Myocyte (in vitro differentiated cells): Measurements from ENCODE around the gene TRPV5. TPM values are rescaled to one million over a fixed set of nuclear protein-coding genes. Genes with fewer than 3 reads are reported as not detected.
"Not testable (repeated sequence)": the region's sequence is repeated elsewhere in the genome, so short reads cannot be mapped to it uniquely, and the experiment has no call there.

Source experiments
- DNase-seq: peaks from one replicate; pipeline ENCODE4 v3.0.0-alpha.2; 2012; ENCODE audit warnings: low read depth
- polyA plus RNA-seq: library from polyadenylated mRNA; unstranded; fragments of >200 nt; gene quantifications from one replicate; pipeline ENCODE4 v1.2.1, GENCODE V29; 2012; ENCODE audit warnings: missing spikeins
- total RNA-seq: library from RNA; depleted of rRNA; stranded (reverse); fragments of >200 nt; gene quantifications from 2 replicates; pipeline ENCODE4 v1.2.3, GENCODE V29; 2014

The TRPV5 gene
- total RNA-seq, result not detected in 2 replicates
- polyA plus RNA-seq, result not detected

DNA sequence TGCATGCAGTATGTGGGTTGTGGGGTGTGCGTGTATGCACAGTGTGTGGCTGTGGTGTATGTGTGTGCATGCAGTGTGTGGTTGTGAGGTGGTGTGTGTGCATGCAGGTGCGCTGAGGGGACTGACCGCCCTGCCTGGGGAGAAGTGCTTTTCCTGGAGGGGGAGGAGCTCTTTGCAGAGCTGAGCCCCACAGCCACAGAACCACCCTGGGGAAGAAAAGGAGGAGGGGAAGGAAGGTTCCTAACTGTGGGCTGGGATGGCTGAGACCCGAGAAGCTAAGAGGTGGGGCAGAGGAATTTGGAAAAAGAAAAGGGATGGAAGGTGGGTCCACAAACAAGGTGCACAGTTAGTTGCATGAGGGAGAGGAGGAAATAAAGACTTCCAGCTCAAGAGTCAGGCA lies at the start of gene TRPV5:
Gene TRPV5, minus strand, starts transcription at position 123 of the 400 bp plus-strand sequence. CDS start 287 bp downstream, outside the sequence.
- DNase-seq, result no peak

GRCh38 chr7:142978402-142978801 lies 44.9 kb upstream of the TRPV5 start:
- DNase-seq, result not testable (repeated sequence)

- DNase-seq, result no peak
These were observed 41.1 kb upstream of the TRPV5 start for GRCh38 chr7:142974626-142975025.

- no peak for DNase-seq
These were observed 35.6 kb upstream of the TRPV5 start for GRCh38 chr7:142969183-142969582.

DNA sequence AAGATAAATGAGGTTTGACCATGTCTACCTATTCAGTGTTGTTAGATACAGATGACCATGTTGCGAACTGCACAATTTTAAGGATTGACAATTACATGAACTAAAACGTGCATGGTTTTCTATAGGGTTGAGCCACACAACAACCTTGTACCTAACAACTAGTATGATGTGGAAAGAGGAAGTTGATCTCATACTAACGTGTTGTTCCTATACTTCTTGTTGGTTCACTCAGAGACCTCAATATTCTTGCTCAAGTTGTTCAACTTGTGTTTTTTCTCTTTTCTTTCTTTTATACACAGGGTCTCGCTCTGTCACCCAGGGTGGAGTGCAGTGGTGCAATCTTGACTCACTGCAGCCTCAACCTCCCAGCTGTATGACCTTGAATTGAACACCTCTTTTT lies 34.7 kb upstream of the TRPV5 start:
- no peak for DNase-seq

DNA sequence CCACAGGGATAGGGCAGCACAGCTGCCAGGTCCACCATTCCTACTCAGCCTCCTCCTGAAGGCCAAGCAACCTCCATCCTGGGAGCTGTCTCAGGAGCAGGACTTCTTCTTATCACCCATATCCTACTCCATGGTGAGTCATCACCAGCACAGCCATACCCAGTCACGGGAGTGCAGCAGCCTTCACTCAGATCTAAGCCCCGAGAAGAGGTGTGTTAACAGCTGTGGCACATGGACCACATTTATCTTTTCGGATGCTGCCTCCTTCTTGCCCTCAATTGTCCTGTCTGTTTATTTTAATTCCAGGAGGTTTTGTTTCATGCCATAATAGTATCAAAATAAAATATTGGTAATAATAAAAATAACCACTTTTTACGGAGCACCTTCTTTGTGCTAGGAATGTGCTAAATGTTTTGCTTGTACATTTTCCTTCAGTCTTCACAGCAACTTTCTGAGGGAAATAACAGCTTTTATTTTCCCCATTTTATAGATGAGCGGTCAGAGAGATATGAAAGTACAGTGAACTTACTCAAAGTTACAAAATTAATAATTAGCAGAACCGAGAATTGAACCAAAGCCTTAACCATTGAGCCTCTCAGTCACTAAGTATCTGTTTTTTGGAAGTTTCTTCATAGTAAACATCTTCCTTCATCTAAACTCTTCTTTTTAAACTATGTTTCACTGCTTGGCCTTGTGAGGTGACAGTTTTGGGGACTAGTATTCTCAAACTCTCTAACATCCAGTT lies 31.1 kb upstream of the TRPV5 start:
- peak; percentile 5 for DNase-seq

GRCh38 chr7:142963993-142964392 lies 30.4 kb upstream of the TRPV5 start:
- DNase-seq, result no peak

GRCh38 chr7:142962991-142963390 lies 29.4 kb upstream of the TRPV5 start:
- no peak for DNase-seq

DNA sequence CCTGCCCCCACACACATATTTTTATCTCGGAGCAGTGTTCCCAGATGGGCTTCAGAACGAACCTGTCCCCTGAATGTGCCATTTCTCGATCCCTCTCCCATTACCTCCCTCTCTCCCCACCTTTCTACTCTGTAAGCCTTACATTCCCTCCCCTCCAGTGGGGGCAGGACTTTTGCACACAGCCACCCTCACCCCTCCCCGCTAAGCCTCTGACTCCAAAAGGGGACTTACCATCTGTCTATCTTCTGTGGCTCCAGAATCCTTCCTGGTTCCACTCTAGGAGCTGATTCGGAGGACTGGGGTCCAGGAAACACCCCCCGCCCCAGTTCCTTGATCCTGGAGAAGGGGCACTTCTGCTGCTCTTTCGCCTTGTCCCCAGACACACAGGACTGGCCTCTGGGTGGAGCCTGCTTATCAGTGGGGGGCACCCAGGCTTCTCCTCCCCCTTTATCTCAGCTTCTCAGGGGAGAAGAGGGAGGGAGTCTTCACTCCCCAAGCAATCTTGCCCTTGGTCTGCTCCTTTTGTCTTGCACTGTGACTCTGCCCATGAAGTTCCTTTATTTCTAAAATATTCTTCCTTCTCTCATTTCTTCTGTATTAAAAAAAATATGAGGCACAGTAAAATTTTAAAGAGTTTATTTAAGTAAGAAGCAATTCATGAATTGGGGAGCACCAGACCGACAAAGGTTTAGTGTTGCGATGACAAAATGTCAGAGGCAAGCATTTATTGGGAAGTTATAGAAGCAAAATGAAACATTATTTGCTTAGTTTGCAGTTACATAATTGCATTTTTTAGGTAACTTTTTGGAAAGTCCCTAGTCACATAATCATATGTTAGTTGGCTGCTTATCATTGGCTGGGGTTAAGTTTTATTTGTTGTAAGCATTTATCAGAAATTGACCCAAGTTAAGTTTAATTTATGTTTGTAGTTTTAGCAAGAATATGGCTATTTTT lies 28.7 kb upstream of the TRPV5 start, which contains the start of gene KEL:
Gene KEL, minus strand, starts transcription at position 391 of the 954 bp plus-strand sequence. Its CDS starts 157 bp downstream, at position 234.
- no peak for DNase-seq

DNA sequence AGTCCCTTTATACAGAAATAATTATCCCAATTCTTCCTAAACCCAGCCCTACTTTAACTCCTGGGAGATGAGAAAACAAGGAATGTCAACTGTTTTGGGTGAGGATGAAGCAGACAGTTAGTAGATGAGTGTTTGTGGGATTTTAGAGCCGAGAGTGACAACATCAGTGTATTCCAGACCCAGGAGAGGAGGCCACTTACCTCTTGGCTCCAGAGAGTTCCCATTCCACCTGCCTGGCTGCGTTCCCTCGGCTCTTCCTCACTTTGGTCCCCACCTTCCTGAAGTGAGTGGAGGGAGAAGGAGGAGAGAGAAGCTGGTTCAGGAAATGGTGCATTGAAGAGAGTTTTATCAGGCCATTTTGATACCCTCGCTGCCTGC lies 28.0 kb upstream of the TRPV5 start:
- DNase-seq, result no peak

DNA sequence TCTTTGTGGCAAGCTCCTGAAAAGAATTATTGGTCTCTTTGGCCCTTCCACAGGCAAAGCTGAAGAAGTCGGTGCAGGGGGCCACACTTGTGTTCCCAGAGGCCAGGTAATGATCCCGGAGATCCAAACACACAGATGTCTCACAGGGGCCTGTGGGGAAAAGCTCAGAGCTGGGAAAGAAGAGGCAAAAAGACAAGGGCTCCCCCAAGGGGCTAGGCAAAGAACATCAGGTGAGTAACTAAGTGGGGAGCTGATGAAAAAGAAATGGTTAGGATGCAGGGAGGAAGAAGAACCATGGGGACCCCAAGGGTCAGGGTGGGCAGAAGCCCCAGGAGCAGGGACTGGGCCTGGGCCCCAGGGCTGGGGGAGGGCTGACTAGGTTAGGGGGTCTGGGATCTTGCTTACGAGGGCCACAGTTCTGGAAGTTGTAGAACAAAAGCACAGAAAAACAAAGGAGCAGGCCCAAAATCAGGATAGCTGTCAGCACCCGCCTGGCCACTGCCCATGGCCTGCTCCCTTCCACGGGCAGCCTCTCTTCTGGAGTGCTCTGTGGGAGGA lies 27.5 kb upstream of the TRPV5 start:
- no peak for DNase-seq

DNA sequence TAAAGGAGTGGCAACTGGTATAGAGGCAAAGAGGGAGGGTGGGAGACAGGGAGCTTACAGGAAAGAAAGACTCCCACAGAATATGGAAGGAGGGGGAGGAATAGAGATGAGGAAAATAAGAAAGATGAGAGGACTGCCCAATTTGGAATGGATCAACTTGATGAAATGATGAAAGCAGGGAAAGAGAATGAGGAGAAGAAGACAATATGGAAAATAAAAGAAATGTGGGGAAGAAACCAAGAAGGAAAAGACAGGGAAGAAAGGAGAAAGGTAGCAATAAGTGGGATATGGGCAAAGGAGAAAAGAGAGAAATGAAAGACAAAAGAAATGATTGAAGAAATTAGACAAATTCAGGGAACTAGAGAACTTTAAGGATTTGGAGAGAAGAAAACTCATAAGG lies 25.7 kb upstream of the TRPV5 start:
- no peak for DNase-seq

GRCh38 chr7:142957723-142958122 lies 24.2 kb upstream of the TRPV5 start:
- no peak for DNase-seq

DNA sequence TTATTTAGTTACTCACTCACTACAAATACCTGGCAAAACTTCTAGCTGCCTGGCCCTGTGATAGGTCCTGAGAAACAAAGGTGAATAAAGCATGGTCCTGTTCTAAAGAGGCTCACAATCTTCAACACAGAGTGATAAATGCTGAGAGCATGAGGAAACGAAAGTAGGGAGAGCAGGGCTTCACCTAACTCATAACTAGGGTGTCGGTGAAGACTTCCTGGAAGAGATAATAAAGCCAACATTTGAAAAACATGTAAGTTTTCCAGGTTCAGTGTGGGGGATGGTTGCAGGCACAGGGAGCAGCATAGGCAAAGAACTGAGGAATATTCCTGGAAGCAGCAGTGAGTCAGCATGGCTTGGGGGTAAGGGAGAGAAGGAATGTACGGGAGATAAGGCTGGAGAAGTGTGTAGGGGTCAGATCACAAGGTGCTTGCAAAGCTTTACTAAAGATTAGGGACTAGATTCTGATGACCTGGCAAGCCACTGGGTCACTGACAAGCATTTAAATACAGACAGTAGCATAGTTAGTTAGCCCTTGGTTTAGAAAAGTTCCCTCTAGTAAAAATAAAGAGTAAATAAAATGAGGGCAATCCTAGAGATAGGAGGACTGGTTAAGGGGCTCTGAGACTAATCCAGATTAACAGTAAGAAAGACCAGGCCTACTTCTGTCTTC lies 23.5 kb upstream of the TRPV5 start:
- DNase-seq, result no peak

GRCh38 chr7:142954680-142955268 lies 21.2 kb upstream of the TRPV5 start:
- no peak for DNase-seq

DNA sequence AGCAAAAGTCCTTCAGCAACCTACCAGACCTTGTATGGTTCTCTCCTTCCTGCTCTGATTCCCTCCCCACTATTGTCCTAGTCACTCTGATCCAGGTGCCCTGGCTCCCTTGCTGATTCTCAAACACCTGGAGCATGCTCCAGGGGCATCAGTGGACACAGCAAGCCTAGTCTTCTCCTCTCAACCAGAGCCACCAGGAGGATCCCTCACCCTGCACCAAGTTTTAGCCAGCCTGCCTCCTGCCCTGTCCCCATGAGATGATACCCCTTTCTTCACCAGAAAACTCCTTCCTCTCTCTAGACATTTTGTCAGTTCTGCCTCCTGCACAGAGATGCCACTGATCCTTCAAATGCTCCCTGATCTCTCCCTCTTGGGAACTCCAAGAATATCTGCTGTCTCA lies 16.7 kb upstream of the TRPV5 start:
- no peak for DNase-seq

GRCh38 chr7:142948603-142949002 lies 15.1 kb upstream of the TRPV5 start:
- DNase-seq, result no peak

DNA sequence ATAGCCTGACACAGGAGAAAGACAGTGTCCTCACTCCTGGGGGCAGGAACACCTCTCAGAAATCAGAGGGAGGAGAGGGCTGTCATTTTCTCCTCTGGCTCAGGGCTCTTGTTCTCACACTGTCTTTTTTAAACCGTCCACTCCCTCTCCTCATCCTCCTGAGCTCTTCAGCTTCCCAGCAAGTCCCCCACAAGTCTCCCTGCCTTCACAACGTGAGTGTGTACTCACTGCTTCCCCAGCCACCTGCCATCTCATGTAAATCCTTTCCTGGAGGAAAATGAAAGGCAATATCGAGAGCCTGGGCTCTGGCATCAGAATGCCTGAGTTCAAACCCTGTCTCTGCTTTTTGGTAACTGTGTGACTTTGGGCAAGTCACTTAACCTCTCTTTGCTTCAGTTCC lies 11.5 kb upstream of the TRPV5 start:
- no peak for DNase-seq

- DNase-seq, result no peak
These were observed 10.2 kb upstream of the TRPV5 start for GRCh38 chr7:142943706-142944268.

DNA sequence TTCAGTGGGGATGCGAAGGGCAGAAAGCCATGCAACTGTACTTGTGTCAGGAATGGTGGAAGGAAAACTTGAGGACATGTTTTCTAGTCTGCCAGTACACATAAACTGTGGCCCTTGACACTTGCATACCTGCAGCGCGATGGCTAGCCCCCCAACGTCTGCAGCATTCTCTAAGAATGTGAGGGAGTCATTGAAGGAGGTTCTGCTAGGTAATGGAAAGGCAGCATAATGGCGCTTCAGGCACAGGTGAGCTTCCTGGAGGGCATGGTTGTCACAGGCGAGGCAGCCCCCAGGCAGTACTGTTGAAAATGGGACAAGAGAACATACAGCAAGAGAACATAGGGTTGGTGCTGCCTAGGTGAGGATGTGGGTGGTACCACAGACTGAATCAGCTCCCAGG lies 9.2 kb upstream of the TRPV5 start:
- no peak for DNase-seq

- DNase-seq, result no peak
These were observed 8.0 kb upstream of the TRPV5 start for GRCh38 chr7:142941541-142941940.
